ENCODE measurements around the gene PARP15. TPM values are rescaled to one million over a fixed set of nuclear protein-coding genes. Genes with fewer than 3 reads are reported as not detected.
A peak's percentile ranks its signal among the peaks of the same experiment; 100 is the strongest.

Gene PARP15
- total RNA-seq, 5 donors from 2014 or later (not counting 1 experiment from before 2014, with no cell fraction given) = 37.3 to 74.9 (median 72.5) TPM

DNA sequence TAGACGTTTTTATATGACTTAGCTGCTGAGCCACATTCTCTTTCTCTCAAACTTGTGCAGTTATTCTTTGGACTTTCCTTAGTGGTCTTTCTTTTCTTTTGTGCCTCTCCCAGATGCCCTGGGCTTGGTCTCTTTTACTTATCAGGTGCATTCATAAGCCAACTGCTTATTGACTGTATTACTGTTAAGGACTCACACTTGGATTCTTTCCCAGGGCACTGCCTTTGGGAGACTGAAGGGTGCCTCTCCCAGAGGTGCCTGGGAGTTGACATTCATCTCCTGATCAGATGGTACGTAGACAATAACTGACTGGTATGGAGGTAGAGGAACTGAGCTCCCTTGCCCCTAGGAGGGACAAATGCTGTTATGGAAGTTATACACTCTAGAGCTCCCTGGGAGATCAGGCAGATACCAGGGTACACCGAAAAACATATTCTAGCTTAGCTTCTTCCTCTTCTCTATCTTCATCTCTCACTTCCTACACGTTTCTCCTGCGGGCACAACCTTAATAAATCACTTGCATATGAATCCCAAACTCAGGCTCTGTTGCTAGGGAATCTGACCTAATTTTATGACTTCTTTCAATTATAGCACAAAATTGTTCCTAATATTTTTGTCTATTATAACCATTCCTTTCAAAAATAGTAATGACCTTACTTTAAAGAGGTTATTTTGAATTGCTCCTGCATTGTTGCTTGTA is 24.7 kb downstream of the PARP15 start:
- Histone ChIP-seq H3K4me1 (ENCODE audit: control insufficient read depth in 1 of 2, extremely low read depth in 1 of 2, insufficient read depth in 2 of 2, low read length in 2 of 2) (no peaks in the 10 kb centered on the region), H3K9me3 (no peaks in the 10 kb centered on the region), H3K4me3 (ENCODE audit: control insufficient read depth in 1 of 2, extremely low read depth in 1 of 2, low read length in 1 of 2) (no peak overlapping the region), H3K36me3 (ENCODE audit: control insufficient read depth in 2 of 2, extremely low read depth in 1 of 2, insufficient read depth in 1 of 2, low read length in 1 of 2) (peaks cover 0 to 7% of the 10 kb centered on the region in 2 donors), H3K27ac (ENCODE audit: low read length) (no peak overlapping the region), H3K27me3 (replicated peaks in 1 of 2; ENCODE audit: control insufficient read depth in 2 of 2, extremely low read depth in 1 of 2, insufficient read depth in 2 of 2, low read length in 1 of 2) (no peaks in the 10 kb centered on the region)
- CTCF ChIA-PET = no interaction called here
- H3K36me3 Mint-ChIP-seq = peaks cover 38% of the 10 kb centered on the region
- DNase-seq = no peak
- H3K27ac Mint-ChIP-seq = no peak overlapping the region
- H3K4me1 Mint-ChIP-seq = peaks cover 7 to 30% (median 9%) of the 10 kb centered on the region in 3 donors
- H3K9me3 Mint-ChIP-seq = no peaks in the 10 kb centered on the region
- WGBS (ENCODE audit: insufficient coverage) = 96% methylated on average over 4 of the region's 5 CpGs
- POLR2A ChIA-PET = no interaction called here
- H3K4me3 Mint-ChIP-seq = no peak overlapping the region
- ATAC-seq (replicated peaks in 1 of 4) = no peak
- no peaks in the 10 kb centered on the region for H3K27me3 Mint-ChIP-seq

DNA sequence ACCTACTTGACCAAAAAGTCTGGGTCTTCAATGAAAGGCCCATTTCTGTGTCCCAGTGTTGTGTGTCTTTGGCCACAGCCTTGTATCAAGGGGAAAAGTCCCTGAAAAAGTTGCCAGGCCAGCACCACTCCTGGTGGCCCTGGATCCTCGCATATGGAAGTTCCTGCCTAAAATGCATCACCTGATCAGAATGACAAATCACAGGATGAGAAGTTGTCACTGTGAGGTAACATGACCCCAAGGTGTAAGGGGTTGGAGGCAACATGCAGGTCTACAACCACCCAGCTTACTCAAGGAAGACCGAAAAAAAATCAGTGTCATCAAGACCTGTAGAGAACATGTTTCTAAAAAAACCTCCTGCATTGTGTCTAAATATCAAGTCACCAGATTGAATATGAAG is 25.6 kb downstream of the PARP15 start:
- peaks cover 42% of the 10 kb centered on the region for H3K36me3 Mint-ChIP-seq
- Histone ChIP-seq H3K36me3 (ENCODE audit: control insufficient read depth in 2 of 2, extremely low read depth in 1 of 2, insufficient read depth in 1 of 2, low read length in 1 of 2) (peaks cover 0 to 7% of the 10 kb centered on the region in 2 donors), H3K9me3 (no peaks in the 10 kb centered on the region), H3K4me3 (ENCODE audit: control insufficient read depth in 1 of 2, extremely low read depth in 1 of 2, low read length in 1 of 2) (no peak overlapping the region), H3K27ac (ENCODE audit: low read length) (no peak overlapping the region), H3K4me1 (ENCODE audit: control insufficient read depth in 1 of 2, extremely low read depth in 1 of 2, insufficient read depth in 2 of 2, low read length in 2 of 2) (no peaks in the 10 kb centered on the region), H3K27me3 (replicated peaks in 1 of 2; ENCODE audit: control insufficient read depth in 2 of 2, extremely low read depth in 1 of 2, insufficient read depth in 2 of 2, low read length in 1 of 2) (no peaks in the 10 kb centered on the region)
- DNase-seq (no peak), ATAC-seq (replicated peaks in 1 of 4) (no peak)
- POLR2A ChIA-PET = no interaction called here
- no peaks in the 10 kb centered on the region for H3K9me3 Mint-ChIP-seq
- CTCF ChIA-PET = no interaction called here
- no peak overlapping the region for H3K4me3 Mint-ChIP-seq
- peaks cover 7 to 30% (median 9%) of the 10 kb centered on the region in 3 donors for H3K4me1 Mint-ChIP-seq
- H3K27me3 Mint-ChIP-seq = no peaks in the 10 kb centered on the region
- no CpG with 5 or more reads among the region's 2 CpGs for WGBS (ENCODE audit: insufficient coverage)
- H3K27ac Mint-ChIP-seq = no peak overlapping the region

DNA sequence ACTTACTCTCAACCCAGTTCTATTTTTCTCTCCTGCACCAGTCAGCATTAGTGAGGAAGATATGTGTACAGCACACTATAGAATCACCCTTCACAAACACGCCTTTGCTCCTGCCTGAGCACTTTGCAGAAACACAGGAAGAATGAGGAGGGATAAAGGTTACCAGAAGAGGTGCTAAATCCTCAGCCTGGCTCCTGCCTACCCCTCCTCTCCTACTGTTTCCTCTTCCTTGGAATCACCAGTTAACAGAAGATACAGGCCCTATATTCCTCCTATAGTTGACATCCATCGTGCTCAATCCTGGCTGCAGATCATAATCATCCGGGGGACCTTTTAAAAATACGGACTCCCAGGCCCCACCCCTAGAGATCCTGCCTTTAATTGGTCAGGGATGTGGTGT is 28.9 kb downstream of the PARP15 start:
- H3K36me3 Mint-ChIP-seq = peaks cover 49% of the 10 kb centered on the region

DNA sequence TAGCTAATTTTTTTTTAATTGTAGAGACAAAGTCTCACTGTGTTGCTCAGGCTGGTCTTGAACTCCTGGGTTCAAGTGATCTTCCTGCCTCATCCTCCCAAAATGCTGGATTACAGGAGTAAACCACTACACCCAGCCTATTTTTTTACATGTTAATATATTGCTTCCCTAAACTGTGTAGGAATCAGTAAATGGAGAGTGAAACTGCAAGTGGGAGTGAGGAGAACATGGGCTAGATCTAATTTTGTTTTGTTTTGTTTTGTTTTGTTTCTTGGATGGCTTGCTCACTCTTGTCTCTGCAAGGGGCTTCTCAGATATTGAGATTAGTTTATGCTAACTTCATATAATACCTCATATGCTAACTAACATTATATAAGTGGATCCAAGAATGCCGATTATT is 31.5 kb downstream of the PARP15 start:
- no peak for DNase-seq
- Histone ChIP-seq H3K4me3 (ENCODE audit: control insufficient read depth in 1 of 2, extremely low read depth in 1 of 2, low read length in 1 of 2) (no peak overlapping the region), H3K27me3 (replicated peaks in 1 of 2; ENCODE audit: control insufficient read depth in 2 of 2, extremely low read depth in 1 of 2, insufficient read depth in 2 of 2, low read length in 1 of 2) (no peaks in the 10 kb centered on the region), H3K4me1 (ENCODE audit: control insufficient read depth in 1 of 2, extremely low read depth in 1 of 2, insufficient read depth in 2 of 2, low read length in 2 of 2) (peaks cover 0 to 3% of the 10 kb centered on the region in 2 experiments), H3K9me3 (no peaks in the 10 kb centered on the region), H3K27ac (ENCODE audit: low read length) (no peak overlapping the region), H3K36me3 (ENCODE audit: control insufficient read depth in 2 of 2, extremely low read depth in 1 of 2, insufficient read depth in 1 of 2, low read length in 1 of 2) (peaks cover 4 to 29% of the 10 kb centered on the region in 2 donors)
- peaks cover 42% of the 10 kb centered on the region for H3K36me3 Mint-ChIP-seq
- H3K27me3 Mint-ChIP-seq = no peaks in the 10 kb centered on the region
- POLR2A ChIA-PET = no interaction called here
- no CpG with 5 or more reads among the region's 1 CpG for WGBS (ENCODE audit: insufficient coverage)
- H3K4me1 Mint-ChIP-seq = peaks cover 4 to 23% (median 10%) of the 10 kb centered on the region in 3 donors
- H3K27ac Mint-ChIP-seq = peak overlapping the region in 1 of 2 donors; percentile 69
- H3K9me3 Mint-ChIP-seq = no peaks in the 10 kb centered on the region
- CTCF ChIA-PET = no interaction called here
- H3K4me3 Mint-ChIP-seq = no peak overlapping the region
- no peak for ATAC-seq (replicated peaks in 1 of 4)

More for the DNA sequence above, 28.9 kb downstream of the PARP15 start:
- peaks cover 4 to 36% (median 10%) of the 10 kb centered on the region in 3 donors for H3K4me1 Mint-ChIP-seq
- CTCF ChIA-PET = no interaction called here
- Histone ChIP-seq H3K27me3 (replicated peaks in 1 of 2; ENCODE audit: control insufficient read depth in 2 of 2, extremely low read depth in 1 of 2, insufficient read depth in 2 of 2, low read length in 1 of 2) (no peaks in the 10 kb centered on the region), H3K4me3 (ENCODE audit: control insufficient read depth in 1 of 2, extremely low read depth in 1 of 2, low read length in 1 of 2) (no peak overlapping the region), H3K9me3 (no peaks in the 10 kb centered on the region), H3K27ac (ENCODE audit: low read length) (no peak overlapping the region), H3K4me1 (ENCODE audit: control insufficient read depth in 1 of 2, extremely low read depth in 1 of 2, insufficient read depth in 2 of 2, low read length in 2 of 2) (peaks cover 0 to 3% of the 10 kb centered on the region in 2 experiments), H3K36me3 (ENCODE audit: control insufficient read depth in 2 of 2, extremely low read depth in 1 of 2, insufficient read depth in 1 of 2, low read length in 1 of 2) (peaks cover 0 to 20% of the 10 kb centered on the region in 2 donors)
- ATAC-seq (replicated peaks in 1 of 4) (no peak), DNase-seq (no peak)
- POLR2A ChIA-PET = no interaction called here
- no peak overlapping the region for H3K27ac Mint-ChIP-seq
- 100% methylated on average over 1 of the region's 4 CpGs for WGBS (ENCODE audit: insufficient coverage)
- no peak overlapping the region for H3K4me3 Mint-ChIP-seq
- H3K9me3 Mint-ChIP-seq = no peaks in the 10 kb centered on the region
- no peaks in the 10 kb centered on the region for H3K27me3 Mint-ChIP-seq

DNA sequence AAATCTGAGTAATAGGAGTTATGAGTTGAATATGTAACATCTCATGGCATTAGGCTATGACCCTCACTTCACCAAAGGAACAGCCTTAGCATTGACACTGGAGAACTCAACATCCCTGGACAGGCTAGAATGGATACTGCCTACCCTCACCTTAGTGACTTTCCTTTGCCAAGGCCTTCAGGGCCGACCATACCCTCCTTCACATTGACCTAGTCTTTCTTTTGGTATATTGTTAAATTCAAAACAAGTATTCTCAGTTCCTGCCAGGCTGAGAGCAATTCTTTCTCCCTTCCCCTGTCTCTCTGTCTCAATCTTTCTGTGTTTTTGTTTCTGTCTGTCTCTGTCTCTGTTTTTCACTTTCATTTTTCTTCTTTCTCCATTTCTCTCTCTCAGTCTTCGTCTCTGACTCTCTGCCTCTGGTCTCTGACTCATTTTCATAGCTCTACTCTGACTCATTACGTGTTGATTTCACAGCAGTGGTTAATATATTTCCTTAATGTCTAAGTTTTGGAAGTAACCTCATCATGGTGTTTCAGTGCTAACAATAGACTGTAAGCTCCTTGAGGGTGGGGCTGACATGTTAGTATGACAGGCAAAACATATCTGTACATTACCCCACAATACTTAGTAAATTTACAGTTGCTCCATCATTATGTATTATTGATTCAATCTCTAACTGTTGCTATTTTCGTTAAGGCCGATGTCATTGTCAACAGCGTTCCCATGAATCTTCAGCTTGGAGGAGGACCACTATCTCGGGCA is 32.5 kb downstream of the PARP15 start:
- H3K27ac ChIP-seq (ENCODE audit: low read length) = peak overlapping the region; percentile 51
- peak overlapping the region in 1 of 3 donors; percentile 58 for H3K4me3 Mint-ChIP-seq
- H3K9me3 Mint-ChIP-seq = no peaks in the 10 kb centered on the region
- peak overlapping the region; percentile 89 to 91 for H3K27ac Mint-ChIP-seq
- no peaks in the 10 kb centered on the region for H3K9me3 ChIP-seq
- peak; percentile 40 to 80 (median 60) for ATAC-seq (replicated peaks in 1 of 4)
- 100% methylated on average over 3 of the region's 7 CpGs for WGBS (ENCODE audit: insufficient coverage)
- peaks cover 4 to 23% (median 10%) of the 10 kb centered on the region in 3 donors for H3K4me1 Mint-ChIP-seq
- ChIA-PET POLR2A (no interaction called here), CTCF (interaction anchor here in 1 of 2 donors (0.6 kb wide), 1 partner anchor 48 kb away, joined by 4 read pairs; no protein-coding TSS in a partner anchor)
- H3K27me3 ChIP-seq (replicated peaks in 1 of 2; ENCODE audit: control insufficient read depth in 2 of 2, extremely low read depth in 1 of 2, insufficient read depth in 2 of 2, low read length in 1 of 2) = no peaks in the 10 kb centered on the region
- no peaks in the 10 kb centered on the region for H3K27me3 Mint-ChIP-seq
- peaks cover 4 to 33% of the 10 kb centered on the region in 2 donors for H3K36me3 ChIP-seq (ENCODE audit: control insufficient read depth in 2 of 2, extremely low read depth in 1 of 2, insufficient read depth in 1 of 2, low read length in 1 of 2)
- H3K4me3 ChIP-seq (ENCODE audit: control insufficient read depth in 1 of 2, extremely low read depth in 1 of 2, low read length in 1 of 2) = no peak overlapping the region
- H3K36me3 Mint-ChIP-seq = peaks cover 44% of the 10 kb centered on the region
- DNase-seq = peak in 1 of 35 experiments; percentile 8
- H3K4me1 ChIP-seq (ENCODE audit: control insufficient read depth in 1 of 2, extremely low read depth in 1 of 2, insufficient read depth in 2 of 2, low read length in 2 of 2) = peaks cover 0 to 3% of the 10 kb centered on the region in 2 experiments

DNA sequence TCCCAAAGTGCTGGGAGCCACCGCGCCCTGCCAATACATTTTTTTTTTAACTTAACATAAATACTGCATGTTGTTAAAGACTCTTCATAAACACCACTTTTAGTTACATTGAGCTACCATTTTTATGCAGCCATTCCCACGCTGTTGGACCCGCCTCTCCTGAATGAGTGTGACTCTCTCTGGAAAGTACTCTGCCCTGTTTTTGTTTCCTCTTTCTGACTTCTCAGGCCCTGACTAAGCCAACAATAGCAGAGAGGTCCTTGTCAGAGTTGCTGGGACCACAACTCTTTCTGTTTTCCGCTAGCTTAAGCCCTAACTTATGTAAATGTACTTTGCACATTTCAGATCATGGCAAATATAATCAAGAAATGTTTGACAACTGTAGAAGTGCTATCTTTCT is 35.2 kb downstream of the PARP15 start:
- Histone ChIP-seq H3K27ac (ENCODE audit: low read length) (no peak overlapping the region), H3K9me3 (no peaks in the 10 kb centered on the region), H3K4me3 (ENCODE audit: control insufficient read depth in 1 of 2, extremely low read depth in 1 of 2, low read length in 1 of 2) (no peak overlapping the region), H3K36me3 (ENCODE audit: control insufficient read depth in 2 of 2, extremely low read depth in 1 of 2, insufficient read depth in 1 of 2, low read length in 1 of 2) (peaks cover 4 to 50% of the 10 kb centered on the region in 2 donors), H3K4me1 (ENCODE audit: control insufficient read depth in 1 of 2, extremely low read depth in 1 of 2, insufficient read depth in 2 of 2, low read length in 2 of 2) (peaks cover 0 to 3% of the 10 kb centered on the region in 2 experiments), H3K27me3 (replicated peaks in 1 of 2; ENCODE audit: control insufficient read depth in 2 of 2, extremely low read depth in 1 of 2, insufficient read depth in 2 of 2, low read length in 1 of 2) (no peaks in the 10 kb centered on the region)
- Mint-ChIP-seq H3K36me3 (peaks cover 53% of the 10 kb centered on the region), H3K4me1 (peaks cover 0 to 23% (median 10%) of the 10 kb centered on the region in 3 donors), H3K27me3 (no peaks in the 10 kb centered on the region), H3K9me3 (no peaks in the 10 kb centered on the region), H3K4me3 (no peak overlapping the region), H3K27ac (no peak overlapping the region)
- 100% methylated on average over 4 of the region's 5 CpGs for WGBS (ENCODE audit: insufficient coverage)
- ChIA-PET POLR2A (interaction anchor here in 1 of 2 donors (0.6 kb wide), 1 partner anchor 11 kb away, joined by 3 read pairs; no protein-coding TSS in a partner anchor), CTCF (no interaction called here)
- ATAC-seq (replicated peaks in 1 of 4) (no peak), DNase-seq (no peak)

Data from T-cell (primary cell).